Inflammatory macrophage treated with lipopolysaccharide for 4 hours (primary cell): Measurements from ENCODE around the gene EPHA8.

ENCODE experiments used
- DNase-seq: peaks from one replicate; pipeline ENCODE4 v3.0.0-alpha.2; 2020

EPHA8 gene

DNA sequence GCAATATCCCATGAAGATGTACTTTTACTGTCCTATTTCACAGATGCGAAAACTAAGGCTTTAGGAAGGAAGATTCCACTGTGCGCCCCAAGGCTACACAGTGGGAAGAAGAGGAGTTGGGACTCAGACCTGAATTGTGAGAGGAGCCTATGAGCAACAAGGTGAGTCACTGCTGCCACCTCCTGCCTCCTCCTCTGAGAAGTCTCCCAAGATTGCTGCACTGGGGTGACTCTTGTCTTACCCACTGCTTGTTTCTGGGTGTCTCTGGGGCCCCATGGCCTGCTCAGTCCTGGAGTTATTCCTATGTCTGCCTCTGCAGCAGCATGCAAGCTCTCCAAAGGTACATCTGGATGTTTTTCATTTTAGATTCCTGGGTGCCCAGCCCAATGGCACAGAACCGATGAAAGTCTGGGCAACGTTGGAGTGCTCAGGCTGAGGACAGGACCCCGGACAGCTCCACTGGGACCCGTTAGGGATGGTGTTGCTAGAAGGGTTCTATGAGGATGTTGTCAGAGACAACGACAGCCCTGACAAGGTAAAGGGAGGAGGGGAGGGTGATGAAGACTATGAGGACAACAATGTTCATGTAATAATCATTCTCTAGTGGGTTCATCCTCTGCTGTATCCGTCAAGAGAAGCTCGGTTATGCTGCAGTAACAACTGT is 62.1 kb downstream of the EPHA8 start:
- DNase-seq = no peak

GRCh38 chr1:22626237-22627157 is 63.2 kb downstream of the EPHA8 start:
- DNase-seq = no peak

- DNase-seq = no peak
Measured at GRCh38 chr1:22627331-22627730, 64.0 kb downstream of the EPHA8 start.

GRCh38 chr1:22628698-22629444 is 65.6 kb downstream of the EPHA8 start:
- no peak for DNase-seq

- DNase-seq = no peak
Measured at GRCh38 chr1:22629886-22630285, 66.6 kb downstream of the EPHA8 start.

- DNase-seq = no peak
Measured at GRCh38 chr1:22633697-22634463, 70.6 kb downstream of the EPHA8 start.

- DNase-seq = no peak
Measured at GRCh38 chr1:22635436-22635835, 72.1 kb downstream of the EPHA8 start.

DNA sequence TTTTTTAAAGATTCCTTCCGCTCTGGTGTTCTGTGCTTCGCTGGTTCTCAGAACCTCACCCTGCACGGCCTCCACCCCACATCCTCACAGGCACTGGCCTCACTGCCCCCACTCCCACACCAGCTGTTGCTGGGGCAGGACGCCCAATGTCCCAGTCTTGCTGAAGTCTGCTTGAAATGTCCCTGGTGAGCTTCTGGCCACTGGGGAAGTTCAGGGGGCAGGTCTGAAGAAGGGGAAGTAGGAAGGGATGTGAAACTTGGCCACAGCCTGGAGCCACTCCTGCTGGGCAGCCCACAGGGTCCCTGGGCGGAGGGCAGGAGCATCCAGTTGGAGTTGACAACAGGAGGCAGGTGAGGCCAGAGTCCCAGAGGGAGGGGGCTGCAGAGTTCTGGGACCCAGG is 73.1 kb downstream of the EPHA8 start, which contains the start of gene C1QA:
TSS of gene C1QA (plus strand) at position 276 of the 400 bp plus-strand sequence. CDS start 989 bp downstream, outside the sequence.
- DNase-seq = peak; percentile 94

GRCh38 chr1:22636927-22637326 is 73.6 kb downstream of the EPHA8 start:
- DNase-seq = no peak

DNA sequence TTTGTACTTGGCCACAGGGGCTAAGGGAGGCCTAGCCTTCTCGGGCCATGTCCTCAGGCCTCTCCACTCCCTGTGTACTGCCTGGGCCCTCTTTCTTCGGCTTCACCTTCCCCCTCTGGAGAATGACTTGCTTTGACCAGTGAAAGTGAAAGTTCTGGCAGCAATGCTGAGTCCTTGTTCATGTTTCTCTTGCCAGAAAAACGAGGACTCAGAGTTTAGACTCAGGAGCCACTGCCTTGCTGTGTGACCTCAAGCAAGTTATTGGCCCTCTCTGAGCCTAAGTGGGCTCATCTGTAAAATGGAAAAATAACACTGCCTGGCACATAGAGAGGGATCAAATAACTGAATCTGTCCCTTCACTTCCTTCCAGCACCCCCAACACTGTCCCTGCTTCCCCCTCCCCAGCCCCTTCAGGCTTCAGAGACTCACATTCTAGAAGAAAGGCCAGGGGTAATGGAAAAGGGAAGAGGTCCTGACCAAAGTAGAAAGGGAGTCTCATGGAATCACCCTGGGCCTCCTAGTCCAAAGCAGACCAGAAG is 74.7 kb downstream of the EPHA8 start:
- DNase-seq = peak; percentile 65

GRCh38 chr1:22638476-22639234 is 75.4 kb downstream of the EPHA8 start:
- no peak for DNase-seq

DNA sequence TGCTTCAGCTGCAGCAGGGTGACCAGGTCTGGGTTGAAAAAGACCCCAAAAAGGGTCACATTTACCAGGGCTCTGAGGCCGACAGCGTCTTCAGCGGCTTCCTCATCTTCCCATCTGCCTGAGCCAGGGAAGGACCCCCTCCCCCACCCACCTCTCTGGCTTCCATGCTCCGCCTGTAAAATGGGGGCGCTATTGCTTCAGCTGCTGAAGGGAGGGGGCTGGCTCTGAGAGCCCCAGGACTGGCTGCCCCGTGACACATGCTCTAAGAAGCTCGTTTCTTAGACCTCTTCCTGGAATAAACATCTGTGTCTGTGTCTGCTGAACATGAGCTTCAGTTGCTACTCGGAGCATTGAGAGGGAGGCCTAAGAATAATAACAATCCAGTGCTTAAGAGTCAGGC is 76.0 kb downstream of the EPHA8 start:
- no peak for DNase-seq

GRCh38 chr1:22641247-22641646 is 78.0 kb downstream of the EPHA8 start:
- no peak for DNase-seq

DNA sequence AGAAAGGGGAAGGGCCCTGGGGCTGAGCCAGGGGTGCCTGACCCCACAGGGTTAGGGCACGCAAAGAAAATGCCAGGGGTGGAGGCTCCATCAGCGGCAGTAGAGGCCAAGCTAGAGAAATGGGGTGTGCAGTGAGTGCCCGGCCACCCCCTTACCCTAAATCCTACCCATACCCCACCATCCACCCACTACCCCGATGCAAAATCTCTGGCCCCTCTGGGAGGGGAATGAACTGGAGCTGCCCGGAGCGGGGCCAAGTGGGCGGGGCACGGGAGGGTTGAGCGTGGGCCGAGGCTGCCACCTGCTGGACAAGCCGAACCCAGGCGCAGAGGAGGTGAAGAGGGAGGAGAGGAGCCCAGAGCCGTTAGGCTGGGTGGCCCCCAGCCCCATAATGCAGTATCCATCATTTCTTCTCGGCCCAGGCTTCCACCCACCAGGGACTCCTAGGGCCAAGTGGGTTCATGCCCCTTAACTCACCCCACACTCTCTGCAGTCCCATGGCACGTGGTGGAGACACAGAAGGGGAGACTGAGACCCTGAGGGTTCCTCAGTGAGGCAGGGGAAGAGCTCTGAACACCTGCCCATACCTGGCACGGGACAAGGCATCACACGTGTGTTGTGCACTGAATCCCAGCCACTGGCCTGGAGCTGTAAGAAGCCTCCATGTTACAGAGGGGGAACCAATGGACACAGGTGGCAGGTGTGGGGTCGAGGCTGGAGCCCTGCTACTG is 78.8 kb downstream of the EPHA8 start:
- peak; percentile 66 for DNase-seq

- peak; percentile 58 for DNase-seq
Measured at GRCh38 chr1:22643381-22643780, 80.1 kb downstream of the EPHA8 start, which contains the start of gene C1QC. Gene C1QC (plus strand): TSS chr1:22643633. CDS start chr1:22644024, 391 bp downstream.

- DNase-seq = no peak
Measured at GRCh38 chr1:22643928-22644327, 80.6 kb downstream of the EPHA8 start.

DNA sequence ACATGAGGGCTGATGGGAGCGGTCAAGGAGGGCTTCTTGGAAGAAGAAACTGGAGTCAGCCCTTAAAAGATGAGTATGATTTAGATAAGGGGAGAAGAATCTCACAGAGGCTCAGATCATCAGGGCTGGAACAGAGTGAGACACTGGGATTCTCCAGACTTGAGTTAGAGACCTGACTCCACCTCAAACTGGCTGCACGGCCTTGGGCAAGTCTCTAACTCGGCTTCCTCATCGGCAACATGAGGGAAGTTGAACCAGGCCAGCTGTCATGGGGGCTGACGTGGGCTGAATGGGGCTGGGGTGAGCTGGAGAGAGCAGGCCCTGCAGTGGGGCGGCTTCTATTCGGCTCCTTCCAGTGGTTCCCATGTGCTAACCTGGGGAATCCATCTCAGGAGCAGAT is 82.6 kb downstream of the EPHA8 start:
- peak; percentile 93 for DNase-seq

DNA sequence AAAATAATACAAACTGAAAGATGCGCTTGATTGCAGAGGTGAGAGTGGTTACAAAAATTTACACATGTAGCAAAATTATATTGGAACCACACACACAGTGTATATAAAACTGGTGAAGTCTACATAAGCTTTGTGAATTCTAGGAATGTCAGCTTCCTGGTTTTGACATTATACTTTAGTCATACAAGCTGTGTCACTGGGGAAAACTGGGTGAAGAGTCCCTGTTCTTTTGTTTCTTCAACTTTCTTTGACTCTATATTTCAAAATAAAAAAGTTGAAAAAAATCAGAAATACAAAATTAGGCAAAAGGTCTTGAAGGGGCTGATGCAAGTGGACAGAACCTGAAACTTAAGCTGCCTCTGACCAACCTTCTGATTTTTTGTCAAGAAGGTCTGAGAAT is 83.1 kb downstream of the EPHA8 start:
- peak; percentile 88 for DNase-seq

GRCh38 chr1:22650089-22650693 is 86.9 kb downstream of the EPHA8 start:
- DNase-seq = no peak
